ENCODE data around the gene KNTC1.
"Not testable (repeated sequence)": the region's sequence is repeated elsewhere in the genome, so short reads cannot be mapped to it uniquely, and the experiment has no call there.

The KNTC1 gene, protein sequence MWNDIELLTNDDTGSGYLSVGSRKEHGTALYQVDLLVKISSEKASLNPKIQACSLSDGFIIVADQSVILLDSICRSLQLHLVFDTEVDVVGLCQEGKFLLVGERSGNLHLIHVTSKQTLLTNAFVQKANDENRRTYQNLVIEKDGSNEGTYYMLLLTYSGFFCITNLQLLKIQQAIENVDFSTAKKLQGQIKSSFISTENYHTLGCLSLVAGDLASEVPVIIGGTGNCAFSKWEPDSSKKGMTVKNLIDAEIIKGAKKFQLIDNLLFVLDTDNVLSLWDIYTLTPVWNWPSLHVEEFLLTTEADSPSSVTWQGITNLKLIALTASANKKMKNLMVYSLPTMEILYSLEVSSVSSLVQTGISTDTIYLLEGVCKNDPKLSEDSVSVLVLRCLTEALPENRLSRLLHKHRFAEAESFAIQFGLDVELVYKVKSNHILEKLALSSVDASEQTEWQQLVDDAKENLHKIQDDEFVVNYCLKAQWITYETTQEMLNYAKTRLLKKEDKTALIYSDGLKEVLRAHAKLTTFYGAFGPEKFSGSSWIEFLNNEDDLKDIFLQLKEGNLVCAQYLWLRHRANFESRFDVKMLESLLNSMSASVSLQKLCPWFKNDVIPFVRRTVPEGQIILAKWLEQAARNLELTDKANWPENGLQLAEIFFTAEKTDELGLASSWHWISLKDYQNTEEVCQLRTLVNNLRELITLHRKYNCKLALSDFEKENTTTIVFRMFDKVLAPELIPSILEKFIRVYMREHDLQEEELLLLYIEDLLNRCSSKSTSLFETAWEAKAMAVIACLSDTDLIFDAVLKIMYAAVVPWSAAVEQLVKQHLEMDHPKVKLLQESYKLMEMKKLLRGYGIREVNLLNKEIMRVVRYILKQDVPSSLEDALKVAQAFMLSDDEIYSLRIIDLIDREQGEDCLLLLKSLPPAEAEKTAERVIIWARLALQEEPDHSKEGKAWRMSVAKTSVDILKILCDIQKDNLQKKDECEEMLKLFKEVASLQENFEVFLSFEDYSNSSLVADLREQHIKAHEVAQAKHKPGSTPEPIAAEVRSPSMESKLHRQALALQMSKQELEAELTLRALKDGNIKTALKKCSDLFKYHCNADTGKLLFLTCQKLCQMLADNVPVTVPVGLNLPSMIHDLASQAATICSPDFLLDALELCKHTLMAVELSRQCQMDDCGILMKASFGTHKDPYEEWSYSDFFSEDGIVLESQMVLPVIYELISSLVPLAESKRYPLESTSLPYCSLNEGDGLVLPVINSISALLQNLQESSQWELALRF (N-terminal part only)

GRCh38 chr12:122526683-122527477 lies at the start of gene KNTC1, which contains the start of gene RSRC2:
TSS of gene KNTC1 (plus strand) at chr12:122527249. CDS start at chr12:122530064, 2,815 bp downstream.
TSS of gene RSRC2 (minus strand) at chr12:122526936. CDS start at chr12:122526853, 83 bp downstream.
- H3K36me3 ChIP-seq: peaks cover 13% of the 10 kb centered on the region
- H3K9me3 ChIP-seq: no peaks in the 10 kb centered on the region
- peaks cover 37 to 47% of the 10 kb centered on the region in 2 experiments for H3K4me1 ChIP-seq (ENCODE audit: control insufficient read depth in 1 of 2, insufficient read depth in 1 of 2, low read depth in 1 of 2, low read length in 1 of 2)
- no peak for TF ChIP-seq CTCF (IDR thresholded peaks at IDR 0.05)
- H3K4me3 ChIP-seq (ENCODE audit: low read depth in 1 of 2, low read length in 1 of 2): peak within 1 kb of the TSS; percentile 61 to 88
- H3K27me3 ChIP-seq: no peaks in the 10 kb centered on the region
- peak within 1 kb of the TSS; percentile 99 for H3K27ac ChIP-seq

DNA sequence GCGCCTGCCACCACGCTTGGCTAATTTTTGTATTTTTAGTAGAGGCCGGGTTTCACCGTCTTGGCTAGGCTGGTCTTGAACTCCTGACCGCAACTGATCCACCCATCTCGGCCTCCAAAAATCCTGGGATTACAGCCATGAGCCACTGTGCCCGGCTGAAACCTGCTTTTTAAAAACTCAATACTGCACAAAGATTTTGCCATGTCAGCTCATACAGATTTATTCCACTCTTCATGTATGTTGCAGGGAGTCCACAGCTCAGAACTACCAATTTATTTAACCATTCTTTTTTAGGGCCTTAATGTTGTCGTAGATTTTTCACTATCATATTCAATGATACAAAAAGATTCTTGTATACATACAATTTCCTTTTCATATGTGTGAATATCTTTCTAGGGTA lies 46.3 kb upstream of the KNTC1 start:
- Histone ChIP-seq H3K36me3 (peaks cover 89% of the 10 kb centered on the region), H3K27ac (no peak overlapping the region), H3K9me3 (no peaks in the 10 kb centered on the region), H3K4me3 (ENCODE audit: low read depth in 1 of 2, low read length in 1 of 2) (no peak overlapping the region), H3K27me3 (no peaks in the 10 kb centered on the region), H3K4me1 (ENCODE audit: control insufficient read depth in 1 of 2, insufficient read depth in 1 of 2, low read depth in 1 of 2, low read length in 1 of 2) (no peaks in the 10 kb centered on the region)
- TF ChIP-seq CTCF (IDR thresholded peaks at IDR 0.05): no peak

GRCh38 chr12:122481861-122482260 lies 45.2 kb upstream of the KNTC1 start:
- Histone ChIP-seq H3K4me3 (ENCODE audit: low read depth in 1 of 2, low read length in 1 of 2) (no peak overlapping the region), H3K27ac (no peak overlapping the region), H3K36me3 (peaks cover 87% of the 10 kb centered on the region), H3K9me3 (no peaks in the 10 kb centered on the region), H3K4me1 (ENCODE audit: control insufficient read depth in 1 of 2, insufficient read depth in 1 of 2, low read depth in 1 of 2, low read length in 1 of 2) (no peaks in the 10 kb centered on the region), H3K27me3 (no peaks in the 10 kb centered on the region)
- no peak for TF ChIP-seq CTCF (IDR thresholded peaks at IDR 0.05)

DNA sequence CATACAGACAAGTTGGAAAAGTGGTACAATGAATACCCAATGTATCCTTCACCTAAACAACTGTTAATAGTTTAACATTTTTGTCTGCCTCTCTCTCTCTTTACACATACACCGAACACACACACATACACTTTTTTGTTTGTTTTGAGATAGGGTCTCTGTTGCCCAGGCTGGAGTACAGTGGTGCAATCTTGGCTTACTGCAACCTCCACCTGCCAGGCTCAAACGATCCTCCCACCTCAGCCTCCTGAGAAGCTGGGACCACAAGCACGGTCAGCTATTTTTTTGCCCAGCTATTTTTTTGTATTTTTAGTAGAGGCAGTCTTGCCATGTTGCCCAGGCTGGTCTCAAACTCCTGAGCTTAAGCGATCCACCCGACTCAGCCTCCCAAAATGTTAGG lies 43.1 kb upstream of the KNTC1 start:
- H3K27me3 ChIP-seq: no peaks in the 10 kb centered on the region
- H3K36me3 ChIP-seq: peaks cover 88% of the 10 kb centered on the region
- no peaks in the 10 kb centered on the region for H3K4me1 ChIP-seq (ENCODE audit: control insufficient read depth in 1 of 2, insufficient read depth in 1 of 2, low read depth in 1 of 2, low read length in 1 of 2)
- no peak overlapping the region for H3K27ac ChIP-seq
- TF ChIP-seq CTCF (IDR thresholded peaks at IDR 0.05): no peak
- no peak overlapping the region for H3K4me3 ChIP-seq (ENCODE audit: low read depth in 1 of 2, low read length in 1 of 2)
- no peaks in the 10 kb centered on the region for H3K9me3 ChIP-seq

DNA sequence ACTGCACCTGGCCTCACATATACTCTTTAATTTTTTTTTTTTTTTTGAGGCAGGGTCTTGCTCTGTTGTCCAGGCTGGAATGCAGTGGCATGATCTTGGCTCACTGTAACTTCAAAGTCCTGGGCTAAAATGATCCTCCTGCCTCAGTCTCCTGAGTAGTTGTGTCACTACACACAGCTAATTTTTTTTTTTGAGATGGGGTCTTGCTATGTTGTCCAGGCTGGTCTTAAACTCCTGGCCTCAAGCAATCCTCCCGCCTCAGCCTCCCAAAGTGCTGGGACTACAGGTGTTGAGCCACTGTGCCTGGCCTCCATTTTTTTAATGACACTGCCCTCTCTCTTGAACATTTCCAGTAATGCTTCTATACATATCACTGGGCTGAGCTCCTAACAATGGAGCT lies 42.7 kb upstream of the KNTC1 start:
- peaks cover 88% of the 10 kb centered on the region for H3K36me3 ChIP-seq
- H3K9me3 ChIP-seq, H3K27me3 ChIP-seq: not testable (repeated sequence)

GRCh38 chr12:122486360-122486759 lies 40.7 kb upstream of the KNTC1 start:
- peaks cover 84% of the 10 kb centered on the region for H3K36me3 ChIP-seq

More for the DNA sequence above, 42.7 kb upstream of the KNTC1 start:
- H3K27ac ChIP-seq; H3K4me1 ChIP-seq (ENCODE audit: control insufficient read depth in 1 of 2, insufficient read depth in 1 of 2, low read depth in 1 of 2, low read length in 1 of 2); H3K4me3 ChIP-seq (ENCODE audit: low read depth in 1 of 2, low read length in 1 of 2): not testable (repeated sequence)

More at GRCh38 chr12:122486360-122486759, 40.7 kb upstream of the KNTC1 start:
- H3K4me3 ChIP-seq (ENCODE audit: low read depth in 1 of 2, low read length in 1 of 2); H3K9me3 ChIP-seq; H3K27me3 ChIP-seq; H3K27ac ChIP-seq; H3K4me1 ChIP-seq (ENCODE audit: control insufficient read depth in 1 of 2, insufficient read depth in 1 of 2, low read depth in 1 of 2, low read length in 1 of 2): not testable (repeated sequence)

All from neutrophil (primary cell).